OCI-LY7 (cell line): ENCODE results near the gene NKG7. TPM values are rescaled to one million over a fixed set of nuclear protein-coding genes. Genes with fewer than 3 reads are reported as not detected.

Experiments used
- BruUV-seq: library from RNA; stranded (reverse); fragments of 400-500 nt; replicated peaks from 2 replicates; lab custom pipeline; 2021; lab: Mats Ljungman, UMichigan
- CTCF ChIA-PET: fragments of 300-600 bp; sonication (Branson Sonifier 250); formaldehyde crosslinking; loops from one replicate; lab custom pipeline; 2022; ENCODE audit warnings: antibody characterized with exemption; ENCODE audit not compliant: unreplicated experiment; lab: Charles Lee
- POLR2A ChIA-PET: fragments of 300-600 bp; sonication (Branson Sonifier 250); formaldehyde crosslinking; loops from one replicate; lab custom pipeline; 2022; ENCODE audit warnings: antibody characterized with exemption; lab: Charles Lee
- DNase-seq: peaks from one replicate; pipeline ENCODE4 v3.0.0-alpha.2; 2015; ENCODE audit warnings: low spot score
- H2AFZ ChIP-seq: fragments of 200-600 bp; sonication (generic), shearing (Covaris generic); 2 replicates; pipeline ENCODE4 v1.6.1; 2014; ENCODE audit warnings: mild to moderate bottlenecking, antibody characterized with exemption, low read length, moderate library complexity
- H3K27ac ChIP-seq: fragments of 200-600 bp; sonication (generic); 2 replicates; pipeline ENCODE4 v1.5.1; 2014; ENCODE audit warnings: mixed run types, low read depth, mild to moderate bottlenecking, moderate library complexity, low read length, inconsistent platforms; ENCODE audit not compliant: poor library complexity, severe bottlenecking
- H3K36me3 ChIP-seq: fragments of 200-600 bp; sonication (generic); 2 replicates; pipeline ENCODE4 v1.6.1; 2014; ENCODE audit warnings: mild to moderate bottlenecking, antibody characterized with exemption, low read length, moderate library complexity, mixed read lengths; ENCODE audit not compliant: insufficient read depth
- H3K4me1 ChIP-seq: fragments of 200-600 bp; sonication (generic); 2 replicates; pipeline ENCODE4 v1.5.1; 2014; ENCODE audit warnings: mild to moderate bottlenecking, low read length; ENCODE audit not compliant: insufficient read depth, poor library complexity, severe bottlenecking
- H3K4me2 ChIP-seq: fragments of 200-600 bp; sonication (generic); 2 replicates; pipeline ENCODE4 v1.6.1; 2014; ENCODE audit warnings: mild to moderate bottlenecking, low read length
- H3K4me3 ChIP-seq: fragments of 200-600 bp; sonication (generic); 2 replicates; pipeline ENCODE4 v1.5.1; 2014; ENCODE audit warnings: mild to moderate bottlenecking, low read depth, low read length; ENCODE audit not compliant: poor library complexity, severe bottlenecking
- H3K79me2 ChIP-seq: fragments of 200-600 bp; sonication (generic); 2 replicates; pipeline ENCODE4 v1.6.1; 2016; ENCODE audit warnings: low read depth, mild to moderate bottlenecking, low read length, moderate library complexity, mixed read lengths; ENCODE audit not compliant: insufficient read depth
- H3K9me2 ChIP-seq: fragments of 200-600 bp; sonication (generic); 2 replicates; pipeline ENCODE4 v1.6.1; 2016; ENCODE audit warnings: mild to moderate bottlenecking, low read length, mixed read lengths; ENCODE audit not compliant: insufficient read depth
- H3K9me3 ChIP-seq: fragments of 200-600 bp; sonication (generic); 2 replicates; pipeline ENCODE4 v1.6.1; 2014; ENCODE audit warnings: mild to moderate bottlenecking, mixed run types, low read length, mixed read lengths
- H4K20me1 ChIP-seq: fragments of 200-600 bp; sonication (generic); 2 replicates; pipeline ENCODE4 v1.6.1; 2014; ENCODE audit warnings: mild to moderate bottlenecking, antibody characterized with exemption, low read length, moderate library complexity, mixed read lengths; ENCODE audit not compliant: insufficient read depth
- EZH2phosphoT487 ChIP-seq: fragments of 200-600 bp; sonication (generic); IDR thresholded peaks from 2 replicates; pipeline ENCODE4 v1.6.1; 2018; ENCODE audit warnings: low read depth, borderline replicate concordance, mild to moderate bottlenecking, mixed run types, antibody characterized with exemption, low read length, moderate library complexity, mixed read lengths
- intact Hi-C: fragments of 100-400 bp; cut with micrococcal nuclease; formaldehyde crosslinking; loops from one replicate; pipeline ENCODE4 v1.10.0; 2022; ENCODE audit not compliant: unreplicated experiment
- total RNA-seq, 2 experiments: library from RNA; depleted of rRNA in 1 of 2; stranded (reverse); fragments of >200 nt in 1 of 2; shearing (Covaris generic) in 1 of 2; gene quantifications; 2 replicates each; pipeline ENCODE4 v1.2.3, GENCODE V29; 2014 to 2022
- TF ChIP-seq, protein P1 (sequence below): fragments of 200-600 bp; sonication (generic); conservative IDR thresholded peaks from 2 replicates; pipeline ENCODE4 v1.5.1; 2014; ENCODE audit warnings: mild to moderate bottlenecking, antibody characterized with exemption, low read length, moderate library complexity, mixed read lengths

NKG7 gene
- total RNA-seq, 2 experiments from 2014 or later = not detected

DNA sequence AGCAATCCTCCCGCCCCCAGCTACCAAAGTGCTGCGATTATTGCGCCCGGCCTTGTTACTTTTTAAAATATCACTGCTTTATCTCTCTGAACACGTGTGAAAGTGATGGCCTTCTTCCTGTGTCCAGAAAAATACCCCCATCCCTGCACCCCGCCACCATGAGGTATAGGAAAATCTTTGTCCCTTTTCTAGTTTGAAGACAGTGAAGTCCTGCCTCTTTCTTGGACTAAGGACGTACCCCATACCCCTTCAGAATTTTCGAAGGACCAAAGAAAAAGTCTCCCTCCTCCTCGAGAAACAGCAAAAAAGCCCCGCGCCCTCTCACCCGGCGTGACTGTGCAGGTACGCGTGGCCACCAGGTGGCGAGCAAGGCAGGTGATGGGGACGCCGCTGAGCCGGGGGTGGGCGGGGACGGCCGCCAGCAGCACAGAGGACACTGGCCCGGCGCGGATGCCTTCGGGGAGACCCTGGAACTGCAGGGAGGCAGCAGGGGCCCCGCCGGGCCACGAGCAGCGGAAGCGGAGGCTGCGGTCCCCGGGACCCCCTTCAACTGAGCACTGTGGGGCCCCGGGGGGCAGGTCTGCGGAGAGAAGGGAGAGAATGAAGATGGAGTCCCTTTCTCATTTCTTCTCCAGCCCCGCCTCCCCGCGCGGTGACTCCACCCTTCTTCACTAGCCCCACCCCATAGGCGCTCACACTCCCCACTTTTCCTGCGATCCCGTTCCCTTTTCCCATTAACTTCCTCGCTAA, 33.7 kb downstream of the NKG7 start:
- peak overlapping the region; percentile 84 for H2AFZ ChIP-seq

GRCh38 chr19:51337861-51338562, 34.4 kb downstream of the NKG7 start:
- no peak overlapping the region for H3K27ac ChIP-seq
- CTCF ChIA-PET = no interaction called here

More for the DNA sequence above, 33.7 kb downstream of the NKG7 start:
- peak overlapping the region; percentile 70 for H3K4me3 ChIP-seq
- intact Hi-C loops = loop anchor here (1.0 to 10.0 kb wide), 5 partner anchors 28 to 316 kb away; partner anchors contain the start of genes ETFB and SIGLEC10
- no peaks in the 10 kb centered on the region for H3K9me2 ChIP-seq
- no peak overlapping the region for H3K27ac ChIP-seq
- BruUV-seq = no TSS peak
- H3K79me2 ChIP-seq = no peaks in the 10 kb centered on the region
- H3K36me3 ChIP-seq = no peaks in the 10 kb centered on the region
- peaks cover 10% of the 10 kb centered on the region for H3K4me1 ChIP-seq
- peak; percentile 87 for DNase-seq
- H4K20me1 ChIP-seq = no peaks in the 10 kb centered on the region
- no peaks in the 10 kb centered on the region for H3K9me3 ChIP-seq
- no peak for TF ChIP-seq EZH2phosphoT487
- TF ChIP-seq, protein P1, sequence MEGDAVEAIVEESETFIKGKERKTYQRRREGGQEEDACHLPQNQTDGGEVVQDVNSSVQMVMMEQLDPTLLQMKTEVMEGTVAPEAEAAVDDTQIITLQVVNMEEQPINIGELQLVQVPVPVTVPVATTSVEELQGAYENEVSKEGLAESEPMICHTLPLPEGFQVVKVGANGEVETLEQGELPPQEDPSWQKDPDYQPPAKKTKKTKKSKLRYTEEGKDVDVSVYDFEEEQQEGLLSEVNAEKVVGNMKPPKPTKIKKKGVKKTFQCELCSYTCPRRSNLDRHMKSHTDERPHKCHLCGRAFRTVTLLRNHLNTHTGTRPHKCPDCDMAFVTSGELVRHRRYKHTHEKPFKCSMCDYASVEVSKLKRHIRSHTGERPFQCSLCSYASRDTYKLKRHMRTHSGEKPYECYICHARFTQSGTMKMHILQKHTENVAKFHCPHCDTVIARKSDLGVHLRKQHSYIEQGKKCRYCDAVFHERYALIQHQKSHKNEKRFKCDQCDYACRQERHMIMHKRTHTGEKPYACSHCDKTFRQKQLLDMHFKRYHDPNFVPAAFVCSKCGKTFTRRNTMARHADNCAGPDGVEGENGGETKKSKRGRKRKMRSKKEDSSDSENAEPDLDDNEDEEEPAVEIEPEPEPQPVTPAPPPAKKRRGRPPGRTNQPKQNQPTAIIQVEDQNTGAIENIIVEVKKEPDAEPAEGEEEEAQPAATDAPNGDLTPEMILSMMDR = peak; percentile 93
- ChIA-PET POLR2A (interaction anchor here (1.0 kb wide), 1 partner anchor 29 kb away, joined by 4 read pairs; no protein-coding TSS in a partner anchor), CTCF (no interaction called here)
- H3K4me2 ChIP-seq = peak overlapping the region; percentile 96

More at GRCh38 chr19:51337861-51338562, 34.4 kb downstream of the NKG7 start:
- intact Hi-C loops = loop anchor here (1.0 to 10.0 kb wide), 4 partner anchors 56 to 317 kb away; partner anchors contain the start of gene SIGLEC10
- Histone ChIP-seq H3K4me2 (peak overlapping the region; percentile 96; the same call in 1 of the 2 replicates), H3K9me3 (no peaks in the 10 kb centered on the region), H2AFZ (peak overlapping the region; percentile 84), H4K20me1 (no peaks in the 10 kb centered on the region), H3K4me3 (peak overlapping the region; percentile 70), H3K79me2 (no peaks in the 10 kb centered on the region), H3K9me2 (no peaks in the 10 kb centered on the region), H3K4me1 (peaks cover 10% of the 10 kb centered on the region), H3K36me3 (no peaks in the 10 kb centered on the region)
- no peak for DNase-seq
- POLR2A ChIA-PET = no interaction called here
- TF ChIP-seq, protein P1 = no peak
- no peak for TF ChIP-seq EZH2phosphoT487
- no TSS peak for BruUV-seq
